LNCAP (cell line): ENCODE data around the gene PRSS22.

Experiments
- TF ChIP-seq, protein P1 (sequence below): fragments of 450-650 bp; IDR thresholded peaks from 2 replicates; pipeline ENCODE4 v1.5.1; 2017; ENCODE audit warnings: mild to moderate bottlenecking

PRSS22 gene

GRCh38 chr16:2852731-2853507 is 5.1 kb downstream of the PRSS22 start:
- TF ChIP-seq, protein P1, sequence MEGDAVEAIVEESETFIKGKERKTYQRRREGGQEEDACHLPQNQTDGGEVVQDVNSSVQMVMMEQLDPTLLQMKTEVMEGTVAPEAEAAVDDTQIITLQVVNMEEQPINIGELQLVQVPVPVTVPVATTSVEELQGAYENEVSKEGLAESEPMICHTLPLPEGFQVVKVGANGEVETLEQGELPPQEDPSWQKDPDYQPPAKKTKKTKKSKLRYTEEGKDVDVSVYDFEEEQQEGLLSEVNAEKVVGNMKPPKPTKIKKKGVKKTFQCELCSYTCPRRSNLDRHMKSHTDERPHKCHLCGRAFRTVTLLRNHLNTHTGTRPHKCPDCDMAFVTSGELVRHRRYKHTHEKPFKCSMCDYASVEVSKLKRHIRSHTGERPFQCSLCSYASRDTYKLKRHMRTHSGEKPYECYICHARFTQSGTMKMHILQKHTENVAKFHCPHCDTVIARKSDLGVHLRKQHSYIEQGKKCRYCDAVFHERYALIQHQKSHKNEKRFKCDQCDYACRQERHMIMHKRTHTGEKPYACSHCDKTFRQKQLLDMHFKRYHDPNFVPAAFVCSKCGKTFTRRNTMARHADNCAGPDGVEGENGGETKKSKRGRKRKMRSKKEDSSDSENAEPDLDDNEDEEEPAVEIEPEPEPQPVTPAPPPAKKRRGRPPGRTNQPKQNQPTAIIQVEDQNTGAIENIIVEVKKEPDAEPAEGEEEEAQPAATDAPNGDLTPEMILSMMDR: no peak

DNA sequence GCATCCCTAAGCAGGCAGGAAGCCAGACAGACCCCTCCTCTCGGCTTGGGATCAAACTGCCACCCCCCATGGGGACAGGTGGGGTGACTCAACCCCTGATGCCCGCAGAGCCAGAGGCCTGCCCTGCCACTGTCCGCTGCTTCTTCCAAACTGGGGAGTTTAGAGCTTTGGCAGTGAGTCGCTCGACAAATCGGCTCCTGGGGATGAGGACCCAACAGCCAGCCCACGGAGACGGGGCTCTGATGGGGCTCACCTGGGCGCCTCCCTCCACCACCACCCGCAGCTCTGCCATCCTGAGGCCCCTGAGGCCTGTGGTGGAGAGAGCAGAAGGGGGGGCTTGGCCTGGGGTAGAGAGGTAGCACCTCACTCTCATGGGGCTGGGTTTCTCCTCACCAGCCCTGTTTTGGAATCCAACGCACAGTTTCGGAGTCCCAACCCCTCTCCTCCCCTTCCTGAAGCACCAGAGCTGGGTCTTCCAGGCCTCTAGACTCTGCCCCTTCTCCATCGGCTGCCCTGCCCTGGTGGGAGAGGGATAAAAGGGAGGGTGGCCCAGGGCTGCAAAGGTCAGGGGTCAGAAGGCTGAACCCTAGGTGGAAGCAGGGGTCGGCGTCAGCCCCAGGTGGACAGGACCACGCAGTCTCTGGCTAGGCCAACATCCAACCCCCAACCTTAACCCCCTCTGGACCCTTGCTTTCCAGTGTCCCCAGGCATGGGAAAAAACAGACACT is 5.8 kb downstream of the PRSS22 start:
- TF ChIP-seq, protein P1: no peak

DNA sequence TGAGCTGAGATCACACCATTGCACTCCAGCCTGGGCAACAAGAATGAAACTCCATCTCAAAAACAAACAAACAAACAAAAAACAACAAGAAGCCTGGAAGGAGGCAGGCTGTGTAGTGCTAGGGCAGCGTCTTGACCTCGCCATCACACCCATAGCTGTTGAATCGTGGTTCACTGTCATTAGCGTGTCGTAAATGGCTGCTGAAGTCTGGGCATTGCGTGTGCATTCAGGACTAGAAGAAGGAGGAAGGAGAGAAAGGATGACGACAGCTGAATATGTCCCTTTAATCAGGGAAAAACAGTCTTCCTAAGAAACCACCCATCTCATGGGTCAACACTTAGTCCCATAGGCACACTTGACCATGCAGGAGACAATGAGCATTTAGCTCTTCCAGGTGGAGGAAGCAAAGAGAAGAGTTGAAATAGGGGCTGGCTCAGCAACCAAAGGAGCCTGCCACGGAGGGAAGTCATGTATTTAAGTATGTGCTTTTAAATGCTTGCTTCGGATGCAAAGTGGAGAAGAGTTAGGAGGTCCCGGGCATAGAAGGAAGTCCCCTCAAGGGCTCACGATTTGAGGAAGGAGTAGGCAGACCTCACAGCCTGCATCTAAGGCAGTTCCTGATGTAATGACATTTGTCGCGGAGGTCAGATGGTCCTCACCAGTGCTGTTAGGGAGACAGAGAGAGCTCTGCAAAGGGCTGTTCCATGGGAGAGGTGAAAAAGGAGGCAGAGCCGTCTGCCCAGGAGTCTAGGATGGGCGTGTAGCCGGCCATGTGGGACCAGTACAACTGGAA is 8.8 kb downstream of the PRSS22 start:
- TF ChIP-seq, protein P1: no peak

DNA sequence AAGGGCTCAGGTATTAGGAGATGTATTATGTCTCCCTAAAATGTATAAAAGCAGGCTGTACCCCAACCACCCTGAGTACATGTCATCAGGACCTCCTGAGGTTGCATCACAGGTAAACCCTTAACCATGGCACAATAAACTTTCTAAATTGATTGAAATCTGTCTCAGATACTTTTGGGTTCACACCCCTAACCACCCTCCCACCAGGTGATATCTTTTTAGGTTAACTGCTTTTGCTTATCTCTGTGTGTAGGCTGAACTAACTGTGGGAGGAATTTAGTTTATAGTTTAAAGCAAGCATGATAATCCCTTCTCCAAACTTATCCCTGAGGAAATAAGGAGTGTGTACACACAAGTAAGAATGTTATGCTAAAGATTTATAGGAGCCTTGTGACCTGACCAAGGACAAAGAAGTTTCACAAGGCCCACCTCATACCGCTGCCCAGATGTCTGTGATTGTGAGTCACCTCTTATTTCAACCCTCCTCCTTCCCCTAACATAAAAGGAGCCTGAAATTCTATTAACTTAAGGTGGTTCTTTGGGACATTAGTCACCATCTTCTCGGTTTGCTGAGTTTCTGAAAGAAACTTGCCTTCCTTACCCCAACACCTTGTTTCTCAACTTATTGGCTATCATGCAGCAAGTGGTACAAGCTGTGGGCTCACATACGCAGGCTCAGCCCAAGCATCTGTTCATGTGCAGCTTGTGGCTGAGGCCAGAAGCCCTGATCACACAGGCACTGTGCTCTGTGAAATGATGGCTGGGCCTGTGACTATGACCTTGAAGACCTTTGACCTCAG is 11.3 kb downstream of the PRSS22 start:
- TF ChIP-seq, protein P1: no peak

DNA sequence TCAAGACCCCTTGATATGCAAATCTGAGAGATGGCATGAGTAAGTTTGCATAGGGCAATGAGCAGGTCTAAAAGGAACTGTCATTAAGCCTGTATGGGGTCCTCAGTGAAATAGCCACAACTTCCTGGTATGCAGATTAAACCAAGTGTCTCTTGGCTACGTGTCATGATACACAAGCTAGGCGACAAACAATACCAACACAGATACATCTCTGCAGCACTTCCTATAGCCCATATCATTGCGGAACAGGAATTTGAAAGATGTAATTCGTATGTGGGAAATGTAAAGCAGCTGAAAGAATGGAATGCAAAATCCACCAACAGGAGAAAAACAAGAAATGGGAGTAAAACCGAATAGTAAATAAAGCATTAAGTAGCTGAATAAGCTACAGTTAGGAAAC is 12.9 kb downstream of the PRSS22 start:
- TF ChIP-seq, protein P1: no peak

DNA sequence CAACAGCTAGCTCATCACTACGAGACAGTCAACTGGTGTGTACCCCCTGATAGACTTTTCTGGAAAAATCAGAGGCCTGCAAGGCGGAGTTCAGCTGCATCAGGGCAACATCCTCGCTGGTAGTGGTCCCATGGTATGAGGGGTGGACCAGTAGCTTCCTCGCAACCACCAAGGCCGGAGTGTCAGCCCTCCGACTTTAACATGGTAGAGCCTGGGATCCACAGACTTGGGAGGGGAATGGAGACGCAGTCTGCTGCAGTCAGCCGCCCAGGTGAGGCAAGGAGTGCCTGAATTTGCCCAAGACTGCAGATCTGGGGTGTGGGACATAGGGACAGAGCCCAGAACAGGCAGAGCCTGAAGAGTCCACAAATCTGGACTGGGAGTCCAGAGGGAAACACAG is 14.4 kb downstream of the PRSS22 start:
- TF ChIP-seq, protein P1: no peak
